ENCODE data around the gene VPS37B.

VPS37B gene

GRCh38 chr12:122850695-122851350 is 45.1 kb downstream of the VPS37B start:
- Histone ChIP-seq H3K4me3 (ENCODE audit: low read depth, low read length, poor library complexity, severe bottlenecking) (no peak overlapping the region), H3K4me2 (ENCODE audit: low read length) (no peak overlapping the region), H3K36me3 (ENCODE audit: insufficient read depth, low read length) (peaks cover 19% of the 10 kb centered on the region), H2AFZ (ENCODE audit: low read length) (no peak overlapping the region), H3K79me2 (ENCODE audit: insufficient read depth, low read length) (no peaks in the 10 kb centered on the region), H3K27ac (ENCODE audit: low read depth, low read length, poor library complexity, severe bottlenecking) (no peak overlapping the region), H3F3A (ENCODE audit: insufficient read depth, low read length) (no peaks in the 10 kb centered on the region), H4K20me1 (ENCODE audit: insufficient read depth, low read length) (no peaks in the 10 kb centered on the region), H3K27me3 (ENCODE audit: insufficient read depth, low read length) (no peaks in the 10 kb centered on the region), H3K9me3 (ENCODE audit: low read length) (no peaks in the 10 kb centered on the region), H3K9ac (ENCODE audit: low read length) (no peak overlapping the region), H3K4me1 (ENCODE audit: insufficient read depth, low read length, severe bottlenecking) (peaks cover 1% of the 10 kb centered on the region), H3K9me2 (ENCODE audit: low read depth, low read length) (no peaks in the 10 kb centered on the region)
- TF ChIP-seq CTCF (IDR thresholded peaks at IDR 0.05; ENCODE audit: low read length) (no peak), EZH2 (IDR thresholded peaks at IDR 0.05; ENCODE audit: borderline replicate concordance, low read length) (no peak)

- H3K27me3 ChIP-seq (ENCODE audit: insufficient read depth, low read length): no peaks in the 10 kb centered on the region
These were observed 45.9 kb downstream of the VPS37B start for GRCh38 chr12:122850048-122850445.

GRCh38 chr12:122849352-122850047 is 46.4 kb downstream of the VPS37B start:
- peaks cover 15% of the 10 kb centered on the region for H3K36me3 ChIP-seq (ENCODE audit: insufficient read depth, low read length)
- no peak overlapping the region for H3K4me2 ChIP-seq (ENCODE audit: low read length)
- no peaks in the 10 kb centered on the region for H3K9me2 ChIP-seq (ENCODE audit: low read depth, low read length)
- no peak overlapping the region for H3K9ac ChIP-seq (ENCODE audit: low read length)
- peaks cover 5% of the 10 kb centered on the region for H3K4me1 ChIP-seq (ENCODE audit: insufficient read depth, low read length, severe bottlenecking)
- H3K27ac ChIP-seq (ENCODE audit: low read depth, low read length, poor library complexity, severe bottlenecking): no peak overlapping the region
- H3K27me3 ChIP-seq (ENCODE audit: insufficient read depth, low read length): no peaks in the 10 kb centered on the region
- H3K79me2 ChIP-seq (ENCODE audit: insufficient read depth, low read length): no peaks in the 10 kb centered on the region
- H3K4me3 ChIP-seq (ENCODE audit: low read depth, low read length, poor library complexity, severe bottlenecking): no peak overlapping the region
- TF ChIP-seq EZH2 (IDR thresholded peaks at IDR 0.05; ENCODE audit: borderline replicate concordance, low read length): no peak
- no peak for TF ChIP-seq CTCF (IDR thresholded peaks at IDR 0.05; ENCODE audit: low read length)
- H2AFZ ChIP-seq (ENCODE audit: low read length): no peak overlapping the region
- no peaks in the 10 kb centered on the region for H3K9me3 ChIP-seq (ENCODE audit: low read length)
- no peaks in the 10 kb centered on the region for H4K20me1 ChIP-seq (ENCODE audit: insufficient read depth, low read length)
- H3F3A ChIP-seq (ENCODE audit: insufficient read depth, low read length): no peaks in the 10 kb centered on the region

More at GRCh38 chr12:122850048-122850445, 45.9 kb downstream of the VPS37B start:
- TF ChIP-seq EZH2 (IDR thresholded peaks at IDR 0.05; ENCODE audit: borderline replicate concordance, low read length): no peak
- no peak for TF ChIP-seq CTCF (IDR thresholded peaks at IDR 0.05; ENCODE audit: low read length)
- Histone ChIP-seq H3K27ac (ENCODE audit: low read depth, low read length, poor library complexity, severe bottlenecking) (no peak overlapping the region), H3K4me3 (ENCODE audit: low read depth, low read length, poor library complexity, severe bottlenecking) (no peak overlapping the region), H3K9ac (ENCODE audit: low read length) (no peak overlapping the region), H4K20me1 (ENCODE audit: insufficient read depth, low read length) (no peaks in the 10 kb centered on the region), H2AFZ (ENCODE audit: low read length) (no peak overlapping the region), H3K4me1 (ENCODE audit: insufficient read depth, low read length, severe bottlenecking) (peaks cover 5% of the 10 kb centered on the region), H3K36me3 (ENCODE audit: insufficient read depth, low read length) (peaks cover 19% of the 10 kb centered on the region), H3K9me3 (ENCODE audit: low read length) (no peaks in the 10 kb centered on the region), H3F3A (ENCODE audit: insufficient read depth, low read length) (no peaks in the 10 kb centered on the region), H3K9me2 (ENCODE audit: low read depth, low read length) (no peaks in the 10 kb centered on the region), H3K4me2 (ENCODE audit: low read length) (no peak overlapping the region), H3K79me2 (ENCODE audit: insufficient read depth, low read length) (no peaks in the 10 kb centered on the region)
